HCT116 (cell line): ENCODE data around the gene F2R.

ENCODE experiments used
- ATF3 ChIP-seq: IDR thresholded peaks from 2 replicates; pipeline ENCODE4 v1.6.1; 2012
- CEBPB ChIP-seq: IDR thresholded peaks from 2 replicates; pipeline ENCODE4 v1.6.1; 2012; ENCODE audit warnings: low read depth
- CTCF ChIP-seq, 3 experiments: fragments of 200-600 bp in 1 of 3; sonication (generic) in 1 of 3; IDR thresholded peaks in 2 of 3; conservative IDR thresholded peaks in 1 of 3; 2 replicates each; pipeline ENCODE4 v1.5.1; 2012 to 2017; ENCODE audit warnings: low read depth in 2 of 3, low read length in 2 of 3, antibody characterized with exemption in 1 of 3, borderline replicate concordance in 1 of 3, control low read depth in 1 of 3, mild to moderate bottlenecking in 1 of 3, mixed read lengths in 1 of 3, mixed run types in 1 of 3, moderate library complexity in 1 of 3; ENCODE audit not compliant: insufficient read depth in 1 of 3
- ELF1 ChIP-seq: IDR thresholded peaks from 2 replicates; pipeline ENCODE4 v1.6.1; 2012; ENCODE audit warnings: low read depth, borderline replicate concordance
- EZH2 ChIP-seq: fragments of 200-600 bp; sonication (generic); IDR thresholded peaks from 2 replicates; pipeline ENCODE4 v1.6.1; 2017; ENCODE audit warnings: antibody characterized with exemption, mixed run types
- EZH2phosphoT487 ChIP-seq: fragments of 200-600 bp; IDR thresholded peaks from 2 replicates; pipeline ENCODE4 v1.6.1; 2018; ENCODE audit warnings: antibody characterized with exemption, borderline replicate concordance
- POLR2A ChIP-seq: IDR thresholded peaks from 2 replicates; pipeline ENCODE4 v1.7.0; 2011; ENCODE audit warnings: borderline replicate concordance; ENCODE audit not compliant: insufficient read depth, insufficient read length; ENCODE audit errors: extremely low read depth
- POLR2AphosphoS5 ChIP-seq: IDR thresholded peaks from 2 replicates; pipeline ENCODE4 v1.6.1; 2011; ENCODE audit warnings: mild to moderate bottlenecking, low read depth, low read length, moderate library complexity
- SIN3A ChIP-seq: IDR thresholded peaks from 2 replicates; pipeline ENCODE4 v1.6.1; 2012; ENCODE audit warnings: low read depth
- SRF ChIP-seq: IDR thresholded peaks from 2 replicates; pipeline ENCODE4 v1.6.1; 2012; ENCODE audit warnings: low read depth
- TCF7L2 ChIP-seq: IDR thresholded peaks from 2 replicates; pipeline ENCODE4 v1.7.0; 2011; ENCODE audit warnings: borderline replicate concordance, inconsistent platforms; ENCODE audit not compliant: insufficient read depth, insufficient read length; ENCODE audit errors: extremely low read depth
- TF ChIP-seq, protein P1 (sequence below): IDR thresholded peaks from 2 replicates; pipeline ENCODE4 v1.6.1; 2012
- TF ChIP-seq, protein P2 (sequence below): IDR thresholded peaks from 2 replicates; pipeline ENCODE4 v1.6.1; 2011; ENCODE audit warnings: mild to moderate bottlenecking, low read length, moderate library complexity; ENCODE audit not compliant: insufficient replicate concordance; ENCODE audit errors: extremely low read depth
- TF ChIP-seq, protein P3 (sequence below): IDR thresholded peaks from 2 replicates; pipeline ENCODE4 v1.6.1; 2012; ENCODE audit warnings: low read depth

- TF ChIP-seq, protein P1, sequence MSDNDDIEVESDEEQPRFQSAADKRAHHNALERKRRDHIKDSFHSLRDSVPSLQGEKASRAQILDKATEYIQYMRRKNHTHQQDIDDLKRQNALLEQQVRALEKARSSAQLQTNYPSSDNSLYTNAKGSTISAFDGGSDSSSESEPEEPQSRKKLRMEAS, result no peak
- TF ChIP-seq, protein P2, sequence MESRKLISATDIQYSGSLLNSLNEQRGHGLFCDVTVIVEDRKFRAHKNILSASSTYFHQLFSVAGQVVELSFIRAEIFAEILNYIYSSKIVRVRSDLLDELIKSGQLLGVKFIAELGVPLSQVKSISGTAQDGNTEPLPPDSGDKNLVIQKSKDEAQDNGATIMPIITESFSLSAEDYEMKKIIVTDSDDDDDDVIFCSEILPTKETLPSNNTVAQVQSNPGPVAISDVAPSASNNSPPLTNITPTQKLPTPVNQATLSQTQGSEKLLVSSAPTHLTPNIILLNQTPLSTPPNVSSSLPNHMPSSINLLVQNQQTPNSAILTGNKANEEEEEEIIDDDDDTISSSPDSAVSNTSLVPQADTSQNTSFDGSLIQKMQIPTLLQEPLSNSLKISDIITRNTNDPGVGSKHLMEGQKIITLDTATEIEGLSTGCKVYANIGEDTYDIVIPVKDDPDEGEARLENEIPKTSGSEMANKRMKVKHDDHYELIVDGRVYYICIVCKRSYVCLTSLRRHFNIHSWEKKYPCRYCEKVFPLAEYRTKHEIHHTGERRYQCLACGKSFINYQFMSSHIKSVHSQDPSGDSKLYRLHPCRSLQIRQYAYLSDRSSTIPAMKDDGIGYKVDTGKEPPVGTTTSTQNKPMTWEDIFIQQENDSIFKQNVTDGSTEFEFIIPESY, result no peak
- TF ChIP-seq CEBPB (no peak), POLR2AphosphoS5 (no peak), CTCF (IDR thresholded peaks at IDR 0.05 in 2 of 3, conservative IDR thresholded peaks at IDR 0.05 in 1 of 3; ENCODE audit: borderline replicate concordance in 1 of 3, insufficient read depth in 1 of 3, low read depth in 2 of 3, low read length in 2 of 3) (no peak), SRF (no peak), EZH2phosphoT487 (no peak), ATF3 (no peak), EZH2 (no peak), POLR2A (no peak), TCF7L2 (no peak), ELF1 (no peak), SIN3A (no peak)
- TF ChIP-seq, protein P3, sequence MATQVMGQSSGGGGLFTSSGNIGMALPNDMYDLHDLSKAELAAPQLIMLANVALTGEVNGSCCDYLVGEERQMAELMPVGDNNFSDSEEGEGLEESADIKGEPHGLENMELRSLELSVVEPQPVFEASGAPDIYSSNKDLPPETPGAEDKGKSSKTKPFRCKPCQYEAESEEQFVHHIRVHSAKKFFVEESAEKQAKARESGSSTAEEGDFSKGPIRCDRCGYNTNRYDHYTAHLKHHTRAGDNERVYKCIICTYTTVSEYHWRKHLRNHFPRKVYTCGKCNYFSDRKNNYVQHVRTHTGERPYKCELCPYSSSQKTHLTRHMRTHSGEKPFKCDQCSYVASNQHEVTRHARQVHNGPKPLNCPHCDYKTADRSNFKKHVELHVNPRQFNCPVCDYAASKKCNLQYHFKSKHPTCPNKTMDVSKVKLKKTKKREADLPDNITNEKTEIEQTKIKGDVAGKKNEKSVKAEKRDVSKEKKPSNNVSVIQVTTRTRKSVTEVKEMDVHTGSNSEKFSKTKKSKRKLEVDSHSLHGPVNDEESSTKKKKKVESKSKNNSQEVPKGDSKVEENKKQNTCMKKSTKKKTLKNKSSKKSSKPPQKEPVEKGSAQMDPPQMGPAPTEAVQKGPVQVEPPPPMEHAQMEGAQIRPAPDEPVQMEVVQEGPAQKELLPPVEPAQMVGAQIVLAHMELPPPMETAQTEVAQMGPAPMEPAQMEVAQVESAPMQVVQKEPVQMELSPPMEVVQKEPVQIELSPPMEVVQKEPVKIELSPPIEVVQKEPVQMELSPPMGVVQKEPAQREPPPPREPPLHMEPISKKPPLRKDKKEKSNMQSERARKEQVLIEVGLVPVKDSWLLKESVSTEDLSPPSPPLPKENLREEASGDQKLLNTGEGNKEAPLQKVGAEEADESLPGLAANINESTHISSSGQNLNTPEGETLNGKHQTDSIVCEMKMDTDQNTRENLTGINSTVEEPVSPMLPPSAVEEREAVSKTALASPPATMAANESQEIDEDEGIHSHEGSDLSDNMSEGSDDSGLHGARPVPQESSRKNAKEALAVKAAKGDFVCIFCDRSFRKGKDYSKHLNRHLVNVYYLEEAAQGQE, result no peak
These were observed 29.7 kb downstream of the F2R start for GRCh38 chr5:76745670-76746069.
